Activated CD4-positive, alpha-beta T cell treated with anti-CD3 and anti-CD28 coated beads for 36 hours (primary cell): ENCODE results near the gene ASB5. TPM values are rescaled to one million over a fixed set of nuclear protein-coding genes. Genes with fewer than 3 reads are reported as not detected.

Experiments
- ATAC-seq: fragments of 200-7000 bp; cut with Tn5 transposase; one replicate; pipeline ENCODE4 v1.10.0; 2021; ENCODE audit warnings: mild to moderate bottlenecking, moderate library complexity
- CTCF ChIA-PET: fragments of 350-600 bp; sonication (Branson Sonifier 250); formaldehyde crosslinking; loops from one replicate; lab custom pipeline; 2021; ENCODE audit warnings: antibody characterized with exemption; lab: Charles Lee
- POLR2A ChIA-PET: fragments of 350-600 bp; sonication (Branson Sonifier 250); formaldehyde crosslinking; loops from one replicate; lab custom pipeline; 2021; ENCODE audit warnings: antibody characterized with exemption, inconsistent platforms; lab: Charles Lee
- DNase-seq: peaks from one replicate; pipeline ENCODE4 v3.0.0-alpha.2; 2020
- H3K27ac Mint-ChIP-seq: one replicate; pipeline ENCODE4 v1.8.0; 2021; ENCODE audit warnings: mixed read lengths
- H3K27me3 Mint-ChIP-seq: one replicate; pipeline ENCODE4 v1.8.0; 2021; ENCODE audit warnings: mixed read lengths
- H3K36me3 Mint-ChIP-seq: one replicate; pipeline ENCODE4 v1.8.0; 2021; ENCODE audit warnings: low read depth, mixed read lengths
- H3K4me1 Mint-ChIP-seq: one replicate; pipeline ENCODE4 v1.8.0; 2021; ENCODE audit warnings: mixed read lengths
- H3K4me3 Mint-ChIP-seq: one replicate; pipeline ENCODE4 v1.8.0; 2021; ENCODE audit warnings: mild to moderate bottlenecking, moderate library complexity, mixed read lengths
- H3K9me3 Mint-ChIP-seq: one replicate; pipeline ENCODE4 v1.8.0; 2021; ENCODE audit warnings: low read depth, mixed read lengths
- intact Hi-C, 2 experiments: fragments of 100-400 bp; cut with DNase I in 1 of 2; cut with micrococcal nuclease in 1 of 2; formaldehyde crosslinking; loops; one replicate each; pipeline versions ENCODE4 v1.14.2 to v1.15.1; 2022 to 2024; cut with DNase I, micrococcal nuclease
- total RNA-seq, 2 experiments: library from RNA; stranded (reverse); gene quantifications; one replicate each; pipeline ENCODE4 v1.2.3, GENCODE V29; 2021

ASB5 gene
- total RNA-seq, 2 experiments from 2014 or later: not detected

GRCh38 chr4:176276710-176277109, 7.7 kb upstream of the ASB5 start:
- Mint-ChIP-seq H3K27ac (no peak overlapping the region), H3K9me3 (no peaks in the 10 kb centered on the region), H3K27me3 (peaks cover 28% of the 10 kb centered on the region), H3K36me3 (no peaks in the 10 kb centered on the region), H3K4me1 (no peaks in the 10 kb centered on the region), H3K4me3 (no peak overlapping the region)
- CTCF ChIA-PET: interaction anchor here (0.6 to 1.5 kb wide), 3 partner anchors 10 to 126 kb away, joined by 3 to 5 read pairs (median 3); no protein-coding TSS in a partner anchor
- POLR2A ChIA-PET: no interaction called here
- intact Hi-C loops: loop anchor here in 1 of 2 experiments (1.0 kb wide), 1 partner anchor 126 kb away; no protein-coding TSS in a partner anchor
- DNase-seq (no peak), ATAC-seq (no peak)

- Mint-ChIP-seq H3K4me3 (no peak overlapping the region), H3K27ac (no peak overlapping the region), H3K9me3 (no peaks in the 10 kb centered on the region), H3K27me3 (peaks cover 20% of the 10 kb centered on the region), H3K36me3 (no peaks in the 10 kb centered on the region), H3K4me1 (no peaks in the 10 kb centered on the region)
- CTCF ChIA-PET: no interaction called here
- DNase-seq (no peak), ATAC-seq (no peak)
- intact Hi-C loops: no loop called here
- POLR2A ChIA-PET: no interaction called here
These were observed 5.4 kb upstream of the ASB5 start for GRCh38 chr4:176274441-176274840.

- no peaks in the 10 kb centered on the region for H3K36me3 Mint-ChIP-seq
- H3K27ac Mint-ChIP-seq: no peak overlapping the region
- H3K4me3 Mint-ChIP-seq: no peak overlapping the region
- ChIA-PET CTCF (no interaction called here), POLR2A (interaction anchor here (0.7 kb wide), 1 partner anchor 1981 kb away, joined by 3 read pairs; no protein-coding TSS in a partner anchor)
- H3K27me3 Mint-ChIP-seq: peaks cover 20% of the 10 kb centered on the region
- H3K9me3 Mint-ChIP-seq: no peaks in the 10 kb centered on the region
- intact Hi-C loops: no loop called here
- ATAC-seq (no peak), DNase-seq (no peak)
- no peaks in the 10 kb centered on the region for H3K4me1 Mint-ChIP-seq
These were observed 4.7 kb upstream of the ASB5 start for GRCh38 chr4:176273736-176274135.

GRCh38 chr4:176272799-176273198, 3.8 kb upstream of the ASB5 start:
- CTCF ChIA-PET: no interaction called here
- no peaks in the 10 kb centered on the region for H3K9me3 Mint-ChIP-seq
- H3K27me3 Mint-ChIP-seq: peaks cover 19% of the 10 kb centered on the region
- ATAC-seq (no peak), DNase-seq (no peak)
- intact Hi-C loops: no loop called here
- POLR2A ChIA-PET: no interaction called here
- no peaks in the 10 kb centered on the region for H3K36me3 Mint-ChIP-seq
- no peak overlapping the region for H3K4me3 Mint-ChIP-seq
- no peak overlapping the region for H3K27ac Mint-ChIP-seq
- H3K4me1 Mint-ChIP-seq: no peaks in the 10 kb centered on the region

GRCh38 chr4:176271749-176272148, 2.7 kb upstream of the ASB5 start:
- ChIA-PET CTCF (interaction anchor here (0.7 kb wide), 1 partner anchor 36 kb away, joined by 3 read pairs; no protein-coding TSS in a partner anchor), POLR2A (no interaction called here)
- intact Hi-C loops: no loop called here
- Mint-ChIP-seq H3K4me1 (no peaks in the 10 kb centered on the region), H3K27me3 (peaks cover 8% of the 10 kb centered on the region), H3K4me3 (no peak overlapping the region), H3K27ac (no peak overlapping the region), H3K36me3 (no peaks in the 10 kb centered on the region), H3K9me3 (no peaks in the 10 kb centered on the region)
- no peak for ATAC-seq
- no peak for DNase-seq

- peaks cover 6% of the 10 kb centered on the region for H3K27me3 Mint-ChIP-seq
- no peaks in the 10 kb centered on the region for H3K9me3 Mint-ChIP-seq
- ATAC-seq (no peak), DNase-seq (no peak)
- H3K36me3 Mint-ChIP-seq: no peaks in the 10 kb centered on the region
- no peak overlapping the region for H3K4me3 Mint-ChIP-seq
- ChIA-PET POLR2A (no interaction called here), CTCF (no interaction called here)
- no peak overlapping the region for H3K27ac Mint-ChIP-seq
- no peaks in the 10 kb centered on the region for H3K4me1 Mint-ChIP-seq
- intact Hi-C loops: no loop called here
These were observed 1.6 kb upstream of the ASB5 start for GRCh38 chr4:176270669-176271068.

GRCh38 chr4:176266026-176266425, 3.0 kb downstream of the ASB5 start:
- H3K4me3 Mint-ChIP-seq: no peak overlapping the region
- ATAC-seq (no peak), DNase-seq (no peak)
- no peaks in the 10 kb centered on the region for H3K9me3 Mint-ChIP-seq
- no peaks in the 10 kb centered on the region for H3K36me3 Mint-ChIP-seq
- no peaks in the 10 kb centered on the region for H3K4me1 Mint-ChIP-seq
- intact Hi-C loops: no loop called here
- H3K27ac Mint-ChIP-seq: no peak overlapping the region
- peaks cover 4% of the 10 kb centered on the region for H3K27me3 Mint-ChIP-seq
- ChIA-PET POLR2A (no interaction called here), CTCF (interaction anchor here (1.8 kb wide), 1 partner anchor 11 kb away, joined by 5 read pairs; no protein-coding TSS in a partner anchor)

- no peak overlapping the region for H3K27ac Mint-ChIP-seq
- no peak overlapping the region for H3K4me3 Mint-ChIP-seq
- intact Hi-C loops: no loop called here
- ATAC-seq: no peak
- peaks cover 4% of the 10 kb centered on the region for H3K27me3 Mint-ChIP-seq
- DNase-seq: no peak
- no peaks in the 10 kb centered on the region for H3K9me3 Mint-ChIP-seq
- H3K4me1 Mint-ChIP-seq: no peaks in the 10 kb centered on the region
- CTCF ChIA-PET: no interaction called here
- POLR2A ChIA-PET: no interaction called here
- H3K36me3 Mint-ChIP-seq: no peaks in the 10 kb centered on the region
These were observed 6.8 kb downstream of the ASB5 start for GRCh38 chr4:176262243-176262642.

GRCh38 chr4:176261481-176261880, 7.5 kb downstream of the ASB5 start:
- H3K9me3 Mint-ChIP-seq: no peaks in the 10 kb centered on the region
- no peak overlapping the region for H3K4me3 Mint-ChIP-seq
- DNase-seq (no peak), ATAC-seq (no peak)
- H3K27ac Mint-ChIP-seq: no peak overlapping the region
- CTCF ChIA-PET: no interaction called here
- intact Hi-C loops: no loop called here
- no peaks in the 10 kb centered on the region for H3K36me3 Mint-ChIP-seq
- peaks cover 6% of the 10 kb centered on the region for H3K27me3 Mint-ChIP-seq
- H3K4me1 Mint-ChIP-seq: no peaks in the 10 kb centered on the region
- POLR2A ChIA-PET: no interaction called here

- Mint-ChIP-seq H3K4me1 (no peaks in the 10 kb centered on the region), H3K27ac (no peak overlapping the region), H3K4me3 (no peak overlapping the region), H3K27me3 (peaks cover 6% of the 10 kb centered on the region), H3K9me3 (no peaks in the 10 kb centered on the region), H3K36me3 (no peaks in the 10 kb centered on the region)
- CTCF ChIA-PET: no interaction called here
- POLR2A ChIA-PET: no interaction called here
- intact Hi-C loops: no loop called here
- no peak for DNase-seq
- no peak for ATAC-seq
These were observed 8.0 kb downstream of the ASB5 start for GRCh38 chr4:176261018-176261417.

- H3K36me3 Mint-ChIP-seq: no peaks in the 10 kb centered on the region
- H3K4me1 Mint-ChIP-seq: no peaks in the 10 kb centered on the region
- no peaks in the 10 kb centered on the region for H3K9me3 Mint-ChIP-seq
- no peak overlapping the region for H3K4me3 Mint-ChIP-seq
- CTCF ChIA-PET: no interaction called here
- POLR2A ChIA-PET: no interaction called here
- H3K27ac Mint-ChIP-seq: no peak overlapping the region
- DNase-seq: no peak
- intact Hi-C loops: no loop called here
- ATAC-seq: no peak
- peaks cover 8% of the 10 kb centered on the region for H3K27me3 Mint-ChIP-seq
These were observed 9.5 kb downstream of the ASB5 start for GRCh38 chr4:176259330-176260090.

- DNase-seq (no peak), ATAC-seq (no peak)
- Mint-ChIP-seq H3K27me3 (peaks cover 15% of the 10 kb centered on the region), H3K4me1 (no peaks in the 10 kb centered on the region), H3K4me3 (no peak overlapping the region), H3K27ac (no peak overlapping the region), H3K36me3 (no peaks in the 10 kb centered on the region), H3K9me3 (no peaks in the 10 kb centered on the region)
- intact Hi-C loops: no loop called here
- ChIA-PET POLR2A (no interaction called here), CTCF (no interaction called here)
These were observed 10.9 kb downstream of the ASB5 start for GRCh38 chr4:176258135-176258534.
